Thyroid gland (tissue), 4 donors: ENCODE results near the gene RIT2.

Source experiments
- POLR2A ChIP-seq, 2 donors: fragments of 450-650 bp; IDR thresholded peaks; one replicate each; pipeline ENCODE4 v1.6.1; 2017; ENCODE audit warnings: antibody characterized with exemption in 2 of 2, mild to moderate bottlenecking in 2 of 2, moderate library complexity in 1 of 2
- TF ChIP-seq, protein P1 (sequence below), 6 experiments: fragments of 200-600 bp in 3 of 6; fragments of 450-650 bp in 3 of 6; sonication (generic) in 3 of 6; IDR thresholded peaks; one replicate each; pipeline ENCODE4 v1.5.1; 2016 to 2019; ENCODE audit warnings: antibody characterized with exemption in 6 of 6, mild to moderate bottlenecking in 2 of 6, inconsistent platforms in 1 of 6, moderate library complexity in 1 of 6

DNA sequence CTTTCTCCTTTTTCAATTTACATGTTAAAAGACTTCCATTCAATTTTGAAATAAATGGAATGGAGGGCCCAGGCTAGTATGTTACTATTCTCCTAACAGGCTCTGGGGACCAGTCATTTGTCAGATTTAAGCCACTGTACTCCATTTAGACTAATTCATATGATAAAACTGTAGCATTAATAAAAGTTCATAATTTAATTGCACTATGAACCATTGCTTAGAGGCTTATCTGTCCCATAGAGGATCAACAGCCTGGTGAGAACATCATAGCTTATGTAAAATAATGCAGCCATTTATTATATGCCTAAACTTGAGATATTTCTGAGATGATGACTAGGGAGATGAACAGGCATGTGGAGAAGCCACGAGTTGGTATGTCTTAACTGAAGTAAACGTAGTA lies 156.0 kb downstream of the RIT2 start:
- no peak for TF ChIP-seq POLR2A (IDR thresholded peaks at IDR 0.05)
- TF ChIP-seq, protein P1, sequence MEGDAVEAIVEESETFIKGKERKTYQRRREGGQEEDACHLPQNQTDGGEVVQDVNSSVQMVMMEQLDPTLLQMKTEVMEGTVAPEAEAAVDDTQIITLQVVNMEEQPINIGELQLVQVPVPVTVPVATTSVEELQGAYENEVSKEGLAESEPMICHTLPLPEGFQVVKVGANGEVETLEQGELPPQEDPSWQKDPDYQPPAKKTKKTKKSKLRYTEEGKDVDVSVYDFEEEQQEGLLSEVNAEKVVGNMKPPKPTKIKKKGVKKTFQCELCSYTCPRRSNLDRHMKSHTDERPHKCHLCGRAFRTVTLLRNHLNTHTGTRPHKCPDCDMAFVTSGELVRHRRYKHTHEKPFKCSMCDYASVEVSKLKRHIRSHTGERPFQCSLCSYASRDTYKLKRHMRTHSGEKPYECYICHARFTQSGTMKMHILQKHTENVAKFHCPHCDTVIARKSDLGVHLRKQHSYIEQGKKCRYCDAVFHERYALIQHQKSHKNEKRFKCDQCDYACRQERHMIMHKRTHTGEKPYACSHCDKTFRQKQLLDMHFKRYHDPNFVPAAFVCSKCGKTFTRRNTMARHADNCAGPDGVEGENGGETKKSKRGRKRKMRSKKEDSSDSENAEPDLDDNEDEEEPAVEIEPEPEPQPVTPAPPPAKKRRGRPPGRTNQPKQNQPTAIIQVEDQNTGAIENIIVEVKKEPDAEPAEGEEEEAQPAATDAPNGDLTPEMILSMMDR (IDR thresholded peaks at IDR 0.05), result no peak
